CD14-positive monocyte (primary cell): ENCODE measurements around the gene KCNQ1OT1. TPM values are rescaled to one million over a fixed set of nuclear protein-coding genes. Genes with fewer than 3 reads are reported as not detected.

Source experiments
- DNase-seq, 3 donors: peaks; one replicate each; pipeline ENCODE4 v3.0.0-alpha.2; 2011 to 2022
- H2AFZ ChIP-seq: 2 replicates; pipeline ENCODE4 v1.6.0; 2012; ENCODE audit warnings: mild to moderate bottlenecking, low read depth, low read length, inconsistent platforms; ENCODE audit not compliant: insufficient read depth, poor library complexity, severe bottlenecking
- H3K27ac ChIP-seq, 2 donors: 1 replicate in 1 of 2; 2 replicates in 1 of 2; pipeline ENCODE4 v1.5.1; 2012 to 2013; ENCODE audit warnings: low read length in 2 of 2, control low read depth in 1 of 2, inconsistent platforms in 1 of 2, low read depth in 1 of 2, mild to moderate bottlenecking in 1 of 2
- H3K27me3 ChIP-seq, 2 donors: one replicate each; pipeline versions ENCODE4 v1.6.0 to v1.6.1; 2011 to 2013; ENCODE audit warnings: low read length in 2 of 2; ENCODE audit not compliant: control insufficient read depth in 2 of 2, insufficient read depth in 2 of 2
- H3K36me3 ChIP-seq, 2 donors: replicated peaks in 1 of 2; 1 replicate in 1 of 2; 2 replicates in 1 of 2; pipeline versions ENCODE4 v1.5.1 to v1.6.1; 2012 to 2013; ENCODE audit warnings: low read length in 2 of 2, control low read depth in 1 of 2, inconsistent platforms in 1 of 2, mild to moderate bottlenecking in 1 of 2; ENCODE audit not compliant: insufficient read depth in 2 of 2, control insufficient read depth in 1 of 2
- H3K4me1 ChIP-seq, 2 donors: 1 replicate in 1 of 2; 2 replicates in 1 of 2; pipeline versions ENCODE4 v1.5.1 to v1.6.1; 2012 to 2013; ENCODE audit warnings: low read length in 2 of 2, control low read depth in 1 of 2, inconsistent platforms in 1 of 2, mild to moderate bottlenecking in 1 of 2, moderate library complexity in 1 of 2; ENCODE audit not compliant: insufficient read depth in 2 of 2, control insufficient read depth in 1 of 2
- H3K4me2 ChIP-seq: replicated peaks from 2 replicates; pipeline ENCODE3; 2012; ENCODE audit warnings: low read length, moderate library complexity, mild to moderate bottlenecking; ENCODE audit not compliant: poor library complexity, severe bottlenecking; ENCODE audit errors: extremely low read depth
- H3K4me3 ChIP-seq, 3 experiments: fragments of 200-600 bp in 1 of 3; sonication (generic) in 1 of 3; replicated peaks in 1 of 3; 1 replicate in 2 of 3; 2 replicates in 1 of 3; pipeline ENCODE4 v1.5.1; 2011 to 2013; ENCODE audit warnings: low read length in 3 of 3, mild to moderate bottlenecking in 3 of 3, control low read depth in 2 of 3, low read depth in 2 of 3, inconsistent platforms in 1 of 3, moderate library complexity in 1 of 3
- H3K79me2 ChIP-seq: 2 replicates; pipeline ENCODE4 v1.6.0; 2012; ENCODE audit warnings: mild to moderate bottlenecking, control low read depth, inconsistent platforms, low read length, moderate library complexity; ENCODE audit not compliant: insufficient read depth
- H3K9ac ChIP-seq: 2 replicates; pipeline ENCODE4 v1.6.0; 2017; ENCODE audit warnings: low read length, mild to moderate bottlenecking; ENCODE audit not compliant: insufficient read depth, poor library complexity, severe bottlenecking
- H3K9me3 ChIP-seq, 2 donors: replicated peaks in 1 of 2; 1 replicate in 1 of 2; 2 replicates in 1 of 2; pipeline versions ENCODE4 v1.5.1 to v1.6.1; 2012 to 2013; ENCODE audit warnings: low read length in 2 of 2, control low read depth in 1 of 2; ENCODE audit not compliant: control insufficient read depth in 1 of 2, insufficient read depth in 1 of 2
- H4K20me1 ChIP-seq: 2 replicates; pipeline ENCODE4 v1.6.0; 2012; ENCODE audit warnings: mild to moderate bottlenecking, low read length, control low read depth, moderate library complexity; ENCODE audit not compliant: insufficient read depth
- H3K27ac Mint-ChIP-seq, 7 donors: one replicate each; pipeline ENCODE4 v1.8.0; 2020; ENCODE audit warnings: mild to moderate bottlenecking in 7 of 7, mixed read lengths in 7 of 7, moderate library complexity in 6 of 7, inconsistent platforms in 2 of 7
- H3K27me3 Mint-ChIP-seq, 3 donors: one replicate each; pipeline ENCODE4 v1.8.0; 2021 to 2022; ENCODE audit warnings: low read depth in 3 of 3, mild to moderate bottlenecking in 3 of 3, mixed read lengths in 3 of 3, moderate library complexity in 3 of 3, inconsistent platforms in 1 of 3
- H3K36me3 Mint-ChIP-seq, 2 donors: one replicate each; pipeline ENCODE4 v1.8.0; 2020; ENCODE audit warnings: mixed read lengths in 2 of 2, inconsistent platforms in 1 of 2, mild to moderate bottlenecking in 1 of 2
- H3K4me1 Mint-ChIP-seq: one replicate; pipeline ENCODE4 v1.8.0; 2020; ENCODE audit warnings: mild to moderate bottlenecking, mixed read lengths
- H3K4me3 Mint-ChIP-seq, 2 donors: one replicate each; pipeline ENCODE4 v1.8.0; 2020; ENCODE audit warnings: mild to moderate bottlenecking in 2 of 2, mixed read lengths in 2 of 2, moderate library complexity in 1 of 2
- H3K9me3 Mint-ChIP-seq, 7 donors: one replicate each; pipeline ENCODE4 v1.8.0; 2020 to 2022; ENCODE audit warnings: mixed read lengths in 7 of 7, mild to moderate bottlenecking in 6 of 7, moderate library complexity in 6 of 7, inconsistent platforms in 2 of 7
- WGBS: methylation state at CpG from one replicate; pipeline ENCODE4 v1.1.5; 2013; ENCODE audit warnings: missing lambda C conversion rate; ENCODE audit not compliant: insufficient coverage; 5-methylcytosine and 5-hydroxymethylcytosine counted together
- intact Hi-C, 2 donors: fragments of 100-400 bp; cut with micrococcal nuclease; formaldehyde crosslinking; loops; one replicate each; pipeline versions ENCODE4 v1.15.0 to v1.15.1; 2023
- polyA plus RNA-seq, 3 donors: library from polyadenylated mRNA; depleted of rRNA in 1 of 3; unstranded in 2 of 3; stranded (reverse) in 1 of 3; fragments of 300-500 nt in 2 of 3; fragments of >200 nt in 1 of 3; fragmentation: Illumina TruSeq in 2 of 3; gene quantifications; 1 replicate in 2 of 3; 2 replicates in 1 of 3; pipeline ENCODE4 v1.2.3, GENCODE V29; 2012 to 2021
- TF ChIP-seq, protein P1 (sequence below): fragments of 200-600 bp; IDR thresholded peaks from one replicate; pipeline ENCODE4 v1.8.0; 2022; ENCODE audit warnings: antibody characterized with exemption, mild to moderate bottlenecking

Gene KCNQ1OT1
- polyA plus RNA-seq, 3 donors = 0.01 to 0.04 (median 0.03) TPM

DNA sequence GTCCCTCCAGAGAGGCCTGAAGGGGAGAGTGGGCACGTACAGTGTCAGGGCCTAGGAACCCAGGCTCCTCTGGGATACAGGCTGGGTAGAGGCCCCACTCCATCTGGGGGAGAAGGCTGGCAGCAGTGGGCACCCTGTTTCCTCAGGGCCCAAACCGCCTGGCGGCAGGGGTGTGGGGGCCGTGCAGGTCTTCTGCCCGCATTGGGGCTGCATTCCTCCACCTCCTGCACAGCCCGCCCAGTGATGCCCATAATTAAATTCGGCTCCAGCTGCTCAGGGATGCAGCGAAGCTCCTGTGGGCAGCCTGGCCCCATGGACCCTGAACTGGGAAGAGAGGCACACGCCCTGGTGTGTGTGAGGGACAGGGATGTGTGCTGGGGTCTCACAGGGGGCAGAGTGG lies 35.4 kb downstream of the KCNQ1OT1 start:
- DNase-seq = peak in 1 of 3 donors; percentile 0
- H3K36me3 ChIP-seq = peaks cover 49 to 96% of the 10 kb centered on the region in 2 donors
- no peaks in the 10 kb centered on the region for H3K4me1 ChIP-seq
- intact Hi-C loops = no loop called here
- no peak overlapping the region for H2AFZ ChIP-seq
- H3K4me3 ChIP-seq = no peak overlapping the region
- TF ChIP-seq, protein P1, sequence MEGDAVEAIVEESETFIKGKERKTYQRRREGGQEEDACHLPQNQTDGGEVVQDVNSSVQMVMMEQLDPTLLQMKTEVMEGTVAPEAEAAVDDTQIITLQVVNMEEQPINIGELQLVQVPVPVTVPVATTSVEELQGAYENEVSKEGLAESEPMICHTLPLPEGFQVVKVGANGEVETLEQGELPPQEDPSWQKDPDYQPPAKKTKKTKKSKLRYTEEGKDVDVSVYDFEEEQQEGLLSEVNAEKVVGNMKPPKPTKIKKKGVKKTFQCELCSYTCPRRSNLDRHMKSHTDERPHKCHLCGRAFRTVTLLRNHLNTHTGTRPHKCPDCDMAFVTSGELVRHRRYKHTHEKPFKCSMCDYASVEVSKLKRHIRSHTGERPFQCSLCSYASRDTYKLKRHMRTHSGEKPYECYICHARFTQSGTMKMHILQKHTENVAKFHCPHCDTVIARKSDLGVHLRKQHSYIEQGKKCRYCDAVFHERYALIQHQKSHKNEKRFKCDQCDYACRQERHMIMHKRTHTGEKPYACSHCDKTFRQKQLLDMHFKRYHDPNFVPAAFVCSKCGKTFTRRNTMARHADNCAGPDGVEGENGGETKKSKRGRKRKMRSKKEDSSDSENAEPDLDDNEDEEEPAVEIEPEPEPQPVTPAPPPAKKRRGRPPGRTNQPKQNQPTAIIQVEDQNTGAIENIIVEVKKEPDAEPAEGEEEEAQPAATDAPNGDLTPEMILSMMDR = no peak
- WGBS = 84% methylated on average over 4 of the region's 9 CpGs
- no peak overlapping the region for H3K27ac ChIP-seq
- Mint-ChIP-seq H3K27me3 (peaks cover 0 to 3% (median 0%) of the 10 kb centered on the region in 3 donors), H3K4me1 (no peaks in the 10 kb centered on the region), H3K4me3 (no peak overlapping the region), H3K27ac (no peak overlapping the region), H3K36me3 (peaks cover 68 to 84% of the 10 kb centered on the region in 2 donors), H3K9me3 (peaks cover 3 to 32% (median 19%) of the 10 kb centered on the region in 7 donors)
- H4K20me1 ChIP-seq = peaks cover 51% of the 10 kb centered on the region
- peaks cover 17 to 26% of the 10 kb centered on the region in 2 donors for H3K9me3 ChIP-seq
- H3K79me2 ChIP-seq = no peaks in the 10 kb centered on the region
- no peak overlapping the region for H3K4me2 ChIP-seq
- H3K27me3 ChIP-seq = no peaks in the 10 kb centered on the region
- no peak overlapping the region for H3K9ac ChIP-seq

DNA sequence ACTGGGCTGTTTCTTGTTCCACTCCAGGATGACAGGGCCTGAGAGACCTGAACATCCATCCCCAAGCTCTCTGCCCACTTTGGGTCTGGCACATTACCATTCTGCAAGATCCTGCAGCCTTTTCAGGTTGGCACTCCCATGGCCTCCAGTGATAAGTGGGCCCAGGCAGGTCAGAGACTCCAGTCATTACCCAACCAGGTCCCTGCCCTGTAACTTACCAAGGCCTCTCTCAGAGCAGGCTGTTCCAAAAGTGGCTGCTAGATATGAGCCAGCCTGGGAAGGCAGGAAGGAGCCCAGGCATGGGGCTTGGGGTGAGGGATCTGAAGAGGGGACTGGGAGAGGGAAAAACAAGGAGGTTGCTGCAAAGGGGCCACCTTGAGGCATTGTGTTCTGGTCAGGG lies 35.9 kb downstream of the KCNQ1OT1 start:
- Histone ChIP-seq H3K4me1 (no peaks in the 10 kb centered on the region), H3K27ac (no peak overlapping the region), H3K9me3 (peaks cover 17 to 28% of the 10 kb centered on the region in 2 donors), H3K27me3 (no peaks in the 10 kb centered on the region), H3K4me3 (no peak overlapping the region), H3K4me2 (no peak overlapping the region), H3K36me3 (peaks cover 49 to 96% of the 10 kb centered on the region in 2 donors), H2AFZ (no peak overlapping the region), H3K79me2 (no peaks in the 10 kb centered on the region), H3K9ac (no peak overlapping the region), H4K20me1 (peaks cover 46% of the 10 kb centered on the region)
- Mint-ChIP-seq H3K27ac (no peak overlapping the region), H3K27me3 (peaks cover 0 to 3% (median 0%) of the 10 kb centered on the region in 3 donors), H3K36me3 (peaks cover 70 to 85% of the 10 kb centered on the region in 2 donors), H3K4me3 (no peak overlapping the region), H3K4me1 (no peaks in the 10 kb centered on the region), H3K9me3 (peaks cover 3 to 37% (median 20%) of the 10 kb centered on the region in 7 donors)
- intact Hi-C loops = no loop called here
- DNase-seq = peak in 1 of 3 donors; percentile 2
- TF ChIP-seq, protein P1 = no peak
